H1 (cell line): ENCODE measurements around the gene WNK2. TPM values are rescaled to one million over a fixed set of nuclear protein-coding genes. Genes with fewer than 3 reads are reported as not detected.

Source experiments
- CTCF ChIA-PET: fragments of 300-600 bp; sonication (Branson Sonifier 250); formaldehyde crosslinking; loops from one replicate; lab custom pipeline; 2021; ENCODE audit not compliant: partially characterized antibody; lab: Charles Lee
- POLR2A ChIA-PET: fragments of 300-600 bp; sonication (Branson Sonifier 250); formaldehyde crosslinking; loops from one replicate; lab custom pipeline; 2021; ENCODE audit warnings: inconsistent platforms; ENCODE audit not compliant: partially characterized antibody; lab: Charles Lee
- DNase-seq, 2 experiments: peaks; one replicate each; pipeline versions ENCODE4 v3.0.0 to v3.0.0-alpha.2; 2010 to 2022; ENCODE audit warnings: low spot score in 2 of 2, low read depth in 1 of 2, mixed read lengths in 1 of 2
- FAIRE-seq: peaks from 2 replicates; lab custom pipeline; 2011; peaks lifted over from hg19 to GRCh38; lab: Jason Lieb, UNC
- H2AFZ ChIP-seq: 2 replicates; pipeline ENCODE4 v1.8.1; 2012; ENCODE audit warnings: low read length, inconsistent platforms
- H2AK5ac ChIP-seq: 2 replicates; pipeline ENCODE4 v1.6.1; 2013; ENCODE audit warnings: low read depth, low read length
- H2BK120ac ChIP-seq: replicated peaks from 2 replicates; pipeline ENCODE3; 2013; ENCODE audit warnings: low read depth, low read length, inconsistent platforms
- H2BK12ac ChIP-seq: 2 replicates; pipeline ENCODE4 v1.6.1; 2013; ENCODE audit warnings: low read depth, low read length
- H2BK15ac ChIP-seq: 2 replicates; pipeline ENCODE4 v1.6.1; 2013; ENCODE audit warnings: low read length
- H2BK20ac ChIP-seq: 2 replicates; pipeline ENCODE4 v1.6.1; 2013; ENCODE audit warnings: low read length
- H2BK5ac ChIP-seq: 2 replicates; pipeline ENCODE4 v1.6.1; 2013; ENCODE audit warnings: low read depth, low read length
- H3K14ac ChIP-seq: 2 replicates; pipeline ENCODE4 v1.6.1; 2013; ENCODE audit warnings: inconsistent platforms; ENCODE audit not compliant: insufficient read length
- H3K18ac ChIP-seq: 2 replicates; pipeline ENCODE4 v1.6.1; 2013; ENCODE audit warnings: low read length; ENCODE audit errors: extremely low read depth
- H3K23ac ChIP-seq: 2 replicates; pipeline ENCODE4 v1.6.1; 2013; ENCODE audit warnings: inconsistent platforms; ENCODE audit not compliant: insufficient read length
- H3K23me2 ChIP-seq: 2 replicates; pipeline ENCODE4 v1.6.1; 2013; ENCODE audit warnings: low read depth, low read length
- H3K27ac ChIP-seq: 2 replicates; pipeline ENCODE4 v1.6.1; 2011; ENCODE audit warnings: low read depth, low read length, inconsistent platforms
- H3K27me3 ChIP-seq, 4 experiments: replicated peaks in 1 of 4; 1 replicate in 1 of 4; 2 replicates in 3 of 4; pipeline versions ENCODE4 v1.6.1 to v1.8.1; 2011 to 2013; ENCODE audit warnings: low read length in 3 of 4, mild to moderate bottlenecking in 3 of 4, inconsistent platforms in 2 of 4, mixed read lengths in 2 of 4, moderate library complexity in 1 of 4; ENCODE audit not compliant: control insufficient read depth in 3 of 4, insufficient read depth in 3 of 4; ENCODE audit errors: extremely low read depth in 1 of 4
- H3K36me3 ChIP-seq, 4 experiments: 2 replicates each; pipeline versions ENCODE4 v1.6.1 to v1.8.1; 2011 to 2013; ENCODE audit warnings: mild to moderate bottlenecking in 4 of 4, low read length in 3 of 4, moderate library complexity in 2 of 4, control low read depth in 1 of 4, inconsistent platforms in 1 of 4; ENCODE audit not compliant: insufficient read depth in 4 of 4, control insufficient read depth in 2 of 4
- H3K4ac ChIP-seq: replicated peaks from 2 replicates; pipeline ENCODE3; 2013; ENCODE audit warnings: low read length, low read depth, mixed read lengths, inconsistent platforms; ENCODE audit not compliant: insufficient read length
- H3K4me1 ChIP-seq, 4 experiments: replicated peaks in 1 of 4; 1 replicate in 1 of 4; 2 replicates in 3 of 4; pipeline versions ENCODE4 v1.6.1 to v1.8.1; 2011 to 2013; ENCODE audit warnings: low read length in 3 of 4, inconsistent platforms in 2 of 4, mixed read lengths in 1 of 4; ENCODE audit not compliant: insufficient read depth in 4 of 4, control insufficient read depth in 3 of 4
- H3K4me2 ChIP-seq, 2 experiments: 2 replicates each; pipeline versions ENCODE4 v1.6.1 to v1.8.1; 2011 to 2013; ENCODE audit warnings: low read depth in 2 of 2, low read length in 2 of 2, control low read depth in 1 of 2, inconsistent platforms in 1 of 2, mild to moderate bottlenecking in 1 of 2; ENCODE audit not compliant: insufficient read depth in 1 of 2
- H3K4me3 ChIP-seq, 4 experiments: fragments of 200-600, 300-600 bp in 1 of 4; sonication (generic), shearing (Covaris generic), sonication (Bioruptor Twin) in 1 of 4; 2 replicates each; pipeline versions ENCODE4 v1.5.1 to v1.8.1; 2011 to 2016; ENCODE audit warnings: low read length in 4 of 4, low read depth in 3 of 4, control low read depth in 2 of 4, inconsistent platforms in 2 of 4, mild to moderate bottlenecking in 2 of 4, mixed read lengths in 1 of 4, moderate library complexity in 1 of 4; ENCODE audit not compliant: insufficient read depth in 2 of 4; ENCODE audit errors: extremely low read depth in 1 of 4
- H3K56ac ChIP-seq: replicated peaks from 2 replicates; pipeline ENCODE3; 2013; ENCODE audit warnings: low read depth, mild to moderate bottlenecking, mixed read lengths, low read length, inconsistent platforms; ENCODE audit not compliant: insufficient read length
- H3K79me1 ChIP-seq: 2 replicates; pipeline ENCODE4 v1.6.1; 2013; ENCODE audit warnings: low read depth, low read length, control low read depth
- H3K79me2 ChIP-seq, 2 experiments: 2 replicates each; pipeline versions ENCODE4 v1.6.1 to v1.8.1; 2012 to 2013; ENCODE audit warnings: low read length in 2 of 2, mild to moderate bottlenecking in 2 of 2, inconsistent platforms in 1 of 2; ENCODE audit not compliant: insufficient read depth in 2 of 2, control insufficient read depth in 1 of 2
- H3K9ac ChIP-seq, 4 experiments: replicated peaks in 1 of 4; 1 replicate in 1 of 4; 2 replicates in 3 of 4; pipeline versions ENCODE4 v1.6.1 to v1.8.1; 2011 to 2013; ENCODE audit warnings: low read depth in 3 of 4, low read length in 3 of 4, control low read depth in 2 of 4, mild to moderate bottlenecking in 2 of 4, moderate library complexity in 2 of 4, inconsistent platforms in 1 of 4; ENCODE audit errors: extremely low read depth in 1 of 4
- H3K9me3 ChIP-seq, 2 experiments: 2 replicates each; pipeline versions ENCODE4 v1.6.1 to v1.8.1; 2012 to 2013; ENCODE audit warnings: mild to moderate bottlenecking in 2 of 2, moderate library complexity in 2 of 2, control low read depth in 1 of 2, inconsistent platforms in 1 of 2, low read depth in 1 of 2, low read length in 1 of 2, mixed read lengths in 1 of 2; ENCODE audit not compliant: insufficient read depth in 2 of 2
- H4K20me1 ChIP-seq, 2 experiments: replicated peaks in 1 of 2; 2 replicates each; pipeline versions ENCODE3 to v1.8.1; 2011 to 2013; ENCODE audit warnings: inconsistent platforms in 2 of 2, low read length in 2 of 2, mild to moderate bottlenecking in 1 of 2; ENCODE audit not compliant: insufficient read depth in 2 of 2, control insufficient read depth in 1 of 2
- H4K5ac ChIP-seq: 2 replicates; pipeline ENCODE4 v1.6.1; 2013; ENCODE audit warnings: low read length, low read depth, mixed read lengths, inconsistent platforms; ENCODE audit not compliant: insufficient read length
- H4K8ac ChIP-seq: 2 replicates; pipeline ENCODE4 v1.8.0; 2013; ENCODE audit warnings: mild to moderate bottlenecking, moderate library complexity, low read length, inconsistent platforms; ENCODE audit not compliant: insufficient read depth; ENCODE audit errors: extremely low read depth
- H4K91ac ChIP-seq: replicated peaks from 2 replicates; pipeline ENCODE3; 2013; ENCODE audit warnings: low read length, mixed read lengths, inconsistent platforms; ENCODE audit not compliant: insufficient read length
- BRCA1 ChIP-seq: IDR thresholded peaks from 2 replicates; pipeline ENCODE4 v1.6.1; 2012; ENCODE audit warnings: low read depth, low read length, improper control_type of control experiment
- HDAC2 ChIP-seq, 2 experiments: fragments of 300-600 bp in 1 of 2; sonication (generic) in 1 of 2; IDR thresholded peaks; 2 replicates each; pipeline ENCODE4 v1.6.1; 2011 to 2012; ENCODE audit warnings: low read depth in 2 of 2, low read length in 2 of 2, mild to moderate bottlenecking in 2 of 2, moderate library complexity in 2 of 2, borderline replicate concordance in 1 of 2, inconsistent platforms in 1 of 2
- HDAC6 ChIP-seq: IDR thresholded peaks from one replicate; pipeline ENCODE4 v1.7.1; 2012; ENCODE audit warnings: low read depth, mild to moderate bottlenecking, inconsistent platforms, low read length, moderate library complexity
- SIRT6 ChIP-seq: IDR thresholded peaks from one replicate; pipeline ENCODE4 v1.7.1; 2012; ENCODE audit warnings: low read length, inconsistent platforms
- WGBS, 2 experiments: shearing (Covaris generic) in 1 of 2; methylation state at CpG; one replicate each; pipeline versions ENCODE4 v1.1.6 to v1.1.7; 2013 to 2015; ENCODE audit warnings: low lambda C conversion rate in 2 of 2, mixed read lengths in 2 of 2, inconsistent platforms in 1 of 2, low coverage in 1 of 2, missing lambda C conversion rate in 1 of 2; ENCODE audit not compliant: insufficient replicate concordance in 2 of 2, insufficient coverage in 1 of 2, insufficient read length in 1 of 2; ENCODE audit errors: extremely low coverage in 1 of 2, missing lambda C conversion rate in 1 of 2; 5-methylcytosine and 5-hydroxymethylcytosine counted together
- polyA plus RNA-seq, 7 experiments: library from polyadenylated mRNA; depleted of rRNA in 3 of 7; stranded (reverse) in 5 of 7; unstranded in 2 of 7; fragments of >200 nt in 5 of 7; fragments of 200-250 nt in 2 of 7; gene quantifications; 1 replicate in 5 of 7; 2 replicates in 1 of 7; 4 replicates in 1 of 7; pipeline versions ENCODE4 v1.2.1 to v1.2.3, GENCODE V29; 2011 to 2013; ENCODE audit warnings: missing spikeins in 2 of 7, mixed read lengths in 2 of 7
- total RNA-seq: library from RNA; stranded (reverse); fragmentation: NEBNext Ultra II Directional; extraction: Animal tissue kit (Norgen Biotek cat#: 25700); gene quantifications from 2 replicates; pipeline ENCODE4 v1.2.1, GENCODE V29; 2021
- TF ChIP-seq, protein P1 (sequence below): IDR thresholded peaks from 2 replicates; pipeline ENCODE4 v1.6.1; 2011; ENCODE audit warnings: low read length, improper control_type of control experiment

The WNK2 gene
- total and polyA plus RNA-seq, 2 of the 8 experiments (the other 6 are each of a cell fraction or from before 2014, with no cell fraction given), result 12.0 to 87.2 TPM

DNA sequence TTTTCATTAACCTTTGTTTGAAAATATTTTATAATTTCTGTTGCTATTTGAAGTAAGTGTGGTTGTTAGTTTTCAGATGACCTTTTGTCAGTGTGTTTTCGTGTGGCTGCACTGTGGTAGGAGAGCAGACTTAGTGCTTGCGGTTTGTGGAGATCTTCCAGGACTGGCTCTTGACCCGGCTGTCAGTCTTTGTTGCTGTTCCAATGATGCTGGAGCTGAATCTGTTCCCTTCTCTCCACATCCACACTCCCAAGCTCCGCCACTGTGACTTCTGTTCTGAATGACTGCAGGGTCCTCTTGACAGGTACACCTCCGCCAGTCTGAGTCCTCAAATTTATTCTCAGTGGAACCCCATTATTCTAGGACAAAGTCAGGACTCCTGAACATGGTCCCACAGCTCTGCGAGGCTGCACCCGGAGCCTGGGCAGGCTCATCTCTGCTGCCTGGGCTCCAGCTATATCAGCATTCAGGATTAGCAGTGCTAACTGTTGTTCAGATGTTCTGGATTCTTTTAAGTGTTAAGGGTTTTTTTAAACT lies 126.0 kb downstream of the WNK2 start:
- no peak overlapping the region for H2AFZ ChIP-seq
- no peak overlapping the region for H3K27ac ChIP-seq
- no peak overlapping the region for H4K91ac ChIP-seq
- no peak overlapping the region for H2BK12ac ChIP-seq
- H3K79me2 ChIP-seq, result no peaks in the 10 kb centered on the region
- H3K4ac ChIP-seq, result no peak overlapping the region
- no peak overlapping the region for H2BK120ac ChIP-seq
- no peak overlapping the region for H3K56ac ChIP-seq
- 92% methylated on average over 7 of the region's 7 CpGs; no CpG with 5 or more reads in 1 of the 2 experiments for WGBS, 2 experiments
- H4K20me1 ChIP-seq, result peaks cover 0 to 2% of the 10 kb centered on the region in 2 experiments
- H3K79me1 ChIP-seq, result no peaks in the 10 kb centered on the region
- no peak for FAIRE-seq
- H2AK5ac ChIP-seq, result no peak overlapping the region
- H3K23me2 ChIP-seq, result no peaks in the 10 kb centered on the region; the same call in 1 of the 2 replicates
- peaks cover 11 to 17% of the 10 kb centered on the region in 2 experiments for H3K9me3 ChIP-seq
- H4K5ac ChIP-seq, result no peak overlapping the region
- H2BK5ac ChIP-seq, result no peak overlapping the region
- no peak overlapping the region for H3K4me3 ChIP-seq
- no peak overlapping the region for H3K18ac ChIP-seq
- no peak overlapping the region for H3K23ac ChIP-seq
- no peak overlapping the region for H2BK15ac ChIP-seq
- no peak overlapping the region for H3K4me2 ChIP-seq
- H3K27me3 ChIP-seq, result no peaks in the 10 kb centered on the region
- no peak overlapping the region for H2BK20ac ChIP-seq
- no peak overlapping the region for H3K9ac ChIP-seq
- CTCF ChIA-PET, result interaction anchor here (0.7 to 1.8 kb wide), 6 partner anchors 9 to 202 kb away, joined by 3 to 4 read pairs (median 3); no protein-coding TSS in a partner anchor
- H3K36me3 ChIP-seq, result peaks cover 0 to 6% (median 3%) of the 10 kb centered on the region in 4 experiments; a peak in 3 of 8 replicates
- no peak overlapping the region for H3K14ac ChIP-seq
- no peak for DNase-seq
- no peaks in the 10 kb centered on the region; a peak in 1 of 7 replicates for H3K4me1 ChIP-seq
- POLR2A ChIA-PET, result no interaction called here
- no peak overlapping the region for H4K8ac ChIP-seq
- TF ChIP-seq HDAC6 (no peak), BRCA1 (no peak), SIRT6 (no peak), HDAC2 (IDR thresholded peaks at IDR 0.05; ENCODE audit: borderline replicate concordance in 1 of 2, low read depth in 2 of 2, low read length in 2 of 2) (no peak)
- TF ChIP-seq, protein P1, sequence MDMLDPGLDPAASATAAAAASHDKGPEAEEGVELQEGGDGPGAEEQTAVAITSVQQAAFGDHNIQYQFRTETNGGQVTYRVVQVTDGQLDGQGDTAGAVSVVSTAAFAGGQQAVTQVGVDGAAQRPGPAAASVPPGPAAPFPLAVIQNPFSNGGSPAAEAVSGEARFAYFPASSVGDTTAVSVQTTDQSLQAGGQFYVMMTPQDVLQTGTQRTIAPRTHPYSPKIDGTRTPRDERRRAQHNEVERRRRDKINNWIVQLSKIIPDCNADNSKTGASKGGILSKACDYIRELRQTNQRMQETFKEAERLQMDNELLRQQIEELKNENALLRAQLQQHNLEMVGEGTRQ, result no peak
